HepG2 (cell line): ENCODE data around the gene RGS19. TPM values are rescaled to one million over a fixed set of nuclear protein-coding genes. Genes with fewer than 3 reads are reported as not detected.

Experiments used
- ATF1 ChIP-seq: IDR thresholded peaks from 2 replicates; pipeline ENCODE4 v1.6.1; 2016; ENCODE audit warnings: mild to moderate bottlenecking, control low read depth
- HCFC1 ChIP-seq: fragments of 150-350 bp; IDR thresholded peaks from 2 replicates; pipeline ENCODE4 v1.6.1; 2014; ENCODE audit warnings: low read depth, low read length
- HDAC2 ChIP-seq: sonication (generic); formaldehyde crosslinking; IDR thresholded peaks from 2 replicates; pipeline ENCODE4 v1.4.0; 2020; ENCODE audit warnings: missing genetic modification reagents
- HNF4G ChIP-seq, 2 experiments: sonication (generic) in 1 of 2; formaldehyde crosslinking in 1 of 2; IDR thresholded peaks; 2 replicates each; pipeline versions ENCODE4 v1.4.0 to v1.6.1; 2011 to 2020; ENCODE audit warnings: borderline replicate concordance in 2 of 2, low read depth in 2 of 2, mild to moderate bottlenecking in 2 of 2, low read length in 1 of 2, missing genetic modification reagents in 1 of 2, moderate library complexity in 1 of 2
- HOXA7 ChIP-seq: sonication (generic); formaldehyde crosslinking; IDR thresholded peaks from 2 replicates; pipeline ENCODE4 v1.8.1; 2022; ENCODE audit warnings: mild to moderate bottlenecking, missing genetic modification reagents, moderate library complexity
- PHF20 ChIP-seq: sonication (generic); formaldehyde crosslinking; IDR thresholded peaks from 2 replicates; pipeline ENCODE4 v1.5.0; 2020; ENCODE audit warnings: mild to moderate bottlenecking, missing genetic modification reagents
- POLR2AphosphoS2 ChIP-seq: IDR thresholded peaks from 2 replicates; pipeline ENCODE4 v1.6.1; 2011; ENCODE audit warnings: low read depth, low read length, improper control_type of control experiment
- RBM39 ChIP-seq: fragments of 200-400 bp; formaldehyde crosslinking; IDR thresholded peaks from one replicate; pipeline ENCODE4 v1.6.1; 2018; ENCODE audit warnings: antibody characterized with exemption, mild to moderate bottlenecking, low read depth, low read length; ENCODE audit not compliant: poor library complexity, severe bottlenecking
- REL ChIP-seq: sonication (generic); formaldehyde crosslinking; conservative IDR thresholded peaks from 2 replicates; pipeline ENCODE4 v1.8.0; 2022; ENCODE audit warnings: mild to moderate bottlenecking, missing genetic modification reagents, moderate library complexity
- STAG1 ChIP-seq: sonication (generic); formaldehyde crosslinking; IDR thresholded peaks from 2 replicates; pipeline ENCODE4 v1.4.0; 2020; ENCODE audit warnings: missing genetic modification reagents
- TCF12 ChIP-seq, 2 experiments: fragments of 450-650 bp in 1 of 2; sonication (generic) in 1 of 2; formaldehyde crosslinking in 1 of 2; IDR thresholded peaks; 2 replicates each; pipeline versions ENCODE4 v1.6.1 to v1.8.0; 2017 to 2022; ENCODE audit warnings: antibody characterized with exemption in 1 of 2, mild to moderate bottlenecking in 1 of 2, missing genetic modification reagents in 1 of 2, moderate library complexity in 1 of 2
- TMF1 ChIP-seq: sonication (generic); formaldehyde crosslinking; IDR thresholded peaks from 2 replicates; pipeline ENCODE4 v1.8.1; 2022; ENCODE audit warnings: low read depth, missing genetic modification reagents
- TRIM24 ChIP-seq: sonication (generic); formaldehyde crosslinking; IDR thresholded peaks from 2 replicates; pipeline ENCODE4 v1.8.0; 2022; ENCODE audit warnings: mild to moderate bottlenecking, missing genetic modification reagents
- WIZ ChIP-seq: sonication (generic); formaldehyde crosslinking; IDR thresholded peaks from 2 replicates; pipeline ENCODE4 v1.5.1; 2020; ENCODE audit warnings: mild to moderate bottlenecking, missing genetic modification reagents
- YEATS4 ChIP-seq: sonication (generic); formaldehyde crosslinking; IDR thresholded peaks from 2 replicates; pipeline ENCODE4 v1.4.0; 2020; ENCODE audit warnings: missing genetic modification reagents, borderline replicate concordance
- ZEB1 ChIP-seq: IDR thresholded peaks from 2 replicates; pipeline ENCODE4 v1.6.1; 2012; ENCODE audit warnings: mild to moderate bottlenecking, low read depth, inconsistent platforms; ENCODE audit not compliant: insufficient replicate concordance
- ZNF44 ChIP-seq: sonication (generic); formaldehyde crosslinking; IDR thresholded peaks from 2 replicates; pipeline ENCODE4 v1.5.1; 2020; ENCODE audit warnings: mild to moderate bottlenecking, missing genetic modification reagents
- ZNF496 ChIP-seq: sonication (generic); formaldehyde crosslinking; IDR thresholded peaks from 2 replicates; pipeline ENCODE4 v1.8.1; 2023; ENCODE audit warnings: mild to moderate bottlenecking, moderate library complexity, missing genetic modification reagents; ENCODE audit not compliant: insufficient replicate concordance
- ZNF775 ChIP-seq: sonication (generic); formaldehyde crosslinking; IDR thresholded peaks from 2 replicates; pipeline ENCODE4 v1.4.0; 2020; ENCODE audit warnings: missing genetic modification reagents, mild to moderate bottlenecking, moderate library complexity, borderline replicate concordance
- polyA plus RNA-seq, 8 experiments: library from polyadenylated mRNA; depleted of rRNA in 3 of 8; stranded (reverse) in 7 of 8; unstranded in 1 of 8; fragments of >200 nt; fragmentation: Illumina TruSeq in 4 of 8; extraction: Trizol in 4 of 8; gene quantifications; 2 replicates each; pipeline versions ENCODE4 v1.2.1 to v1.2.3, GENCODE V29; 2011 to 2016; ENCODE audit warnings: low read depth in 4 of 8, missing spikeins in 1 of 8, mixed read lengths in 1 of 8; ENCODE audit not compliant: insufficient read depth in 1 of 8
- total RNA-seq, 5 experiments: library from RNA; depleted of rRNA; stranded (reverse); fragments of >200 nt; fragmentation: Illumina TruSeq; extraction: Trizol; gene quantifications; 2 replicates each; pipeline ENCODE4 v1.2.3, GENCODE V29; 2016; ENCODE audit warnings: low read depth in 1 of 5
- TF ChIP-seq, protein P1 (sequence below): IDR thresholded peaks from 2 replicates; pipeline ENCODE4 v1.6.1; 2016; ENCODE audit warnings: missing compliant biosample characterization, missing genetic modification reagents, borderline replicate concordance
- TF ChIP-seq, protein P2 (sequence below): sonication (generic); formaldehyde crosslinking; IDR thresholded peaks from 2 replicates; pipeline ENCODE4 v1.4.0; 2020; ENCODE audit warnings: missing genetic modification reagents
- TF ChIP-seq, protein P3 (sequence below): sonication (generic); formaldehyde crosslinking; IDR thresholded peaks from 2 replicates; pipeline ENCODE4 v1.8.1; 2023; ENCODE audit warnings: missing genetic modification reagents, mild to moderate bottlenecking, borderline replicate concordance
- TF ChIP-seq, protein P4 (sequence below): sonication (generic); formaldehyde crosslinking; IDR thresholded peaks from 2 replicates; pipeline ENCODE4 v1.4.0; 2020; ENCODE audit warnings: missing genetic modification reagents
- TF ChIP-seq, protein P5 (sequence below): IDR thresholded peaks from 2 replicates; pipeline ENCODE4 v1.6.1; 2012; ENCODE audit warnings: inconsistent platforms

RGS19 gene
- total and polyA plus RNA-seq, 2 of the 13 experiments (the other 11 are each of a cell fraction or from before 2014, with no cell fraction given): 10.7 to 11.9 TPM

DNA sequence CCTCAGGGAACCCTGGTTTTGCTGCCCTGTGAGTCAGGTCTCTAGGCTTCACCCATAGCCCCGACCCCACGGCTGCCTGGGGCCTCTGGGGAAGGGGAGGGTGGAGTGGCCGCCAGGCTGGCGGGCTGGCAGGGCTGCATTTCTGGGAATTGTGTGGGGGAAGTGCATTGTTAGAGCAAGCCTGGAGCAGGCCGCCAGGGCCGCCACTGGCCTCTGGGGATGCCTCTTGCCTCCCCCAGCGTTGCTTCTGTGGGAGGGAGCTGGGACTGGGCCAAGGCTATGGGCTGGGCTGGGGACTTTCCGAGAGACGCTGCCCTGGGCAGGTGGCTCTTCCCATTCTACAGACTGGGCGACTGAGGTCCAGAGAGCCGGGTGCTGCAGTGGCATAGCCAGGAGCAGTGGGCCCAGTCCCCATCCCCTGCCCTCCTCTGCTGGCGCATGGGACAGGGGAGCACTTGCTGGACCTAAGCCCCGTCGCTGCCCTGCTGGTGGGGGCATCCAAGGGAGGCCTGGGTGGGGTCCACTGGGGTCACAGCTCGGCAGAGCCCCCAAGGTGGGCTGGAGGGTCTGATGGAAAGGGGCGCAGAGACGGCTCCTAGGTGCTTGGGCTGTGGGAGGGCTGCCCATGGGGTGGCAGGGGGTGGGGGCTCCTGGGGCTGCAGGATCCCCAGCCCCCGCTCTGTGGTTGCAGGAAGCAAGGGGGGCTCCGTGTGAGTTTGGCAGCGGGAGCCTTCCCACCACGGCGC is 23.3 kb downstream of the RGS19 start (continued):
- no peak for TF ChIP-seq TCF12 (IDR thresholded peaks at IDR 0.05)
- TF ChIP-seq TCF12 (CRISPR knock-in tag; IDR thresholded peaks at IDR 0.05): 0 out of 2 replicates have a peak, but pooled peaks have one; percentile 13
- TF ChIP-seq HDAC2 (CRISPR knock-in tag): peak; percentile 91
- TF ChIP-seq HOXA7 (CRISPR knock-in tag): no peak
- TF ChIP-seq HNF4G (IDR thresholded peaks at IDR 0.05; ENCODE audit: borderline replicate concordance, low read depth, low read length): peak; percentile 24; the same call in 1 of the 2 replicates
- peak; percentile 54; the same call in 1 of the 2 replicates for TF ChIP-seq HNF4G (CRISPR knock-in tag; IDR thresholded peaks at IDR 0.05; ENCODE audit: borderline replicate concordance, low read depth)
- no peak for TF ChIP-seq ATF1 (CRISPR knock-in tag)
- TF ChIP-seq, protein P1, sequence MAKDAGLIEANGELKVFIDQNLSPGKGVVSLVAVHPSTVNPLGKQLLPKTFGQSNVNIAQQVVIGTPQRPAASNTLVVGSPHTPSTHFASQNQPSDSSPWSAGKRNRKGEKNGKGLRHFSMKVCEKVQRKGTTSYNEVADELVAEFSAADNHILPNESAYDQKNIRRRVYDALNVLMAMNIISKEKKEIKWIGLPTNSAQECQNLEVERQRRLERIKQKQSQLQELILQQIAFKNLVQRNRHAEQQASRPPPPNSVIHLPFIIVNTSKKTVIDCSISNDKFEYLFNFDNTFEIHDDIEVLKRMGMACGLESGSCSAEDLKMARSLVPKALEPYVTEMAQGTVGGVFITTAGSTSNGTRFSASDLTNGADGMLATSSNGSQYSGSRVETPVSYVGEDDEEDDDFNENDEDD (CRISPR knock-in tag): peak; percentile 72; the same call in 1 of the 2 replicates
- TF ChIP-seq, protein P2, sequence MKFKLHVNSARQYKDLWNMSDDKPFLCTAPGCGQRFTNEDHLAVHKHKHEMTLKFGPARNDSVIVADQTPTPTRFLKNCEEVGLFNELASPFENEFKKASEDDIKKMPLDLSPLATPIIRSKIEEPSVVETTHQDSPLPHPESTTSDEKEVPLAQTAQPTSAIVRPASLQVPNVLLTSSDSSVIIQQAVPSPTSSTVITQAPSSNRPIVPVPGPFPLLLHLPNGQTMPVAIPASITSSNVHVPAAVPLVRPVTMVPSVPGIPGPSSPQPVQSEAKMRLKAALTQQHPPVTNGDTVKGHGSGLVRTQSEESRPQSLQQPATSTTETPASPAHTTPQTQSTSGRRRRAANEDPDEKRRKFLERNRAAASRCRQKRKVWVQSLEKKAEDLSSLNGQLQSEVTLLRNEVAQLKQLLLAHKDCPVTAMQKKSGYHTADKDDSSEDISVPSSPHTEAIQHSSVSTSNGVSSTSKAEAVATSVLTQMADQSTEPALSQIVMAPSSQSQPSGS (CRISPR knock-in tag): 0 out of 2 replicates have a peak, but pooled peaks have one; percentile 47
- no peak for TF ChIP-seq TMF1 (CRISPR knock-in tag)
- TF ChIP-seq ZNF44 (CRISPR knock-in tag): no peak
- no peak for TF ChIP-seq HCFC1
- TF ChIP-seq ZNF775: no peak
- TF ChIP-seq RBM39: no peak
- TF ChIP-seq WIZ (CRISPR knock-in tag): no peak
- TF ChIP-seq STAG1: no peak
- TF ChIP-seq YEATS4 (CRISPR knock-in tag): peak; percentile 18; the same call in 1 of the 2 replicates
- TF ChIP-seq ZNF496: no peak
- TF ChIP-seq, protein P3, sequence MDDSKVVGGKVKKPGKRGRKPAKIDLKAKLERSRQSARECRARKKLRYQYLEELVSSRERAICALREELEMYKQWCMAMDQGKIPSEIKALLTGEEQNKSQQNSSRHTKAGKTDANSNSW: peak; percentile 56; the same call in 1 of the 2 replicates
- TF ChIP-seq TRIM24: no peak
- TF ChIP-seq REL: no peak
- no peak for TF ChIP-seq POLR2AphosphoS2
- TF ChIP-seq, protein P4, sequence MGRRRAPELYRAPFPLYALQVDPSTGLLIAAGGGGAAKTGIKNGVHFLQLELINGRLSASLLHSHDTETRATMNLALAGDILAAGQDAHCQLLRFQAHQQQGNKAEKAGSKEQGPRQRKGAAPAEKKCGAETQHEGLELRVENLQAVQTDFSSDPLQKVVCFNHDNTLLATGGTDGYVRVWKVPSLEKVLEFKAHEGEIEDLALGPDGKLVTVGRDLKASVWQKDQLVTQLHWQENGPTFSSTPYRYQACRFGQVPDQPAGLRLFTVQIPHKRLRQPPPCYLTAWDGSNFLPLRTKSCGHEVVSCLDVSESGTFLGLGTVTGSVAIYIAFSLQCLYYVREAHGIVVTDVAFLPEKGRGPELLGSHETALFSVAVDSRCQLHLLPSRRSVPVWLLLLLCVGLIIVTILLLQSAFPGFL: no peak
- TF ChIP-seq PHF20: no peak
- peak; percentile 77 for TF ChIP-seq ZEB1
- TF ChIP-seq, protein P5, sequence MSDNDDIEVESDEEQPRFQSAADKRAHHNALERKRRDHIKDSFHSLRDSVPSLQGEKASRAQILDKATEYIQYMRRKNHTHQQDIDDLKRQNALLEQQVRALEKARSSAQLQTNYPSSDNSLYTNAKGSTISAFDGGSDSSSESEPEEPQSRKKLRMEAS: peak; percentile 77
